ENCODE measurements around the gene CALML6. TPM values are rescaled to one million over a fixed set of nuclear protein-coding genes. Genes with fewer than 3 reads are reported as not detected.

Gene CALML6
- total and polyA plus RNA-seq, 10 of the 15 experiments (the other 5 are each of a cell fraction or from before 2014, with no cell fraction given) = 0.07 to 1.3 (median 0.21) TPM; not detected in 5

- FAIRE-seq (peak; percentile 27), ATAC-seq (peak; percentile 61), DNase-seq (ENCODE audit: low read depth, low spot score) (peak; percentile 48)
- peak within 1 kb of the TSS; percentile 66 for H2AFZ ChIP-seq (ENCODE audit: control insufficient read depth, low read depth, low read length)
- ChIA-PET SMC1A (ENCODE audit: uncharacterized antibody, unreplicated experiment) (interaction anchor here (1.0 kb wide), 1 partner anchor 15 kb away, joined by 3 read pairs; no protein-coding TSS in a partner anchor), CTCF (no interaction called here), POLR2A (no interaction called here), RAD21 (ENCODE audit: unreplicated experiment) (interaction anchor here (0.7 kb wide), 1 partner anchor 114 kb away, joined by 3 read pairs; no protein-coding TSS in a partner anchor)
- peaks cover 52% of the 10 kb centered on the region for H3K79me2 ChIP-seq (ENCODE audit: control insufficient read depth, insufficient read depth, low read length)
- H3K36me3 ChIP-seq (ENCODE audit: control insufficient read depth in 2 of 2, insufficient read depth in 2 of 2, low read length in 1 of 2) = no peaks in the 10 kb centered on the region
- 3% methylated on average over 11 of the region's 137 CpGs for WGBS (ENCODE audit: insufficient coverage, insufficient replicate concordance, low lambda C conversion rate, missing lambda C conversion rate)
- peak within 1 kb of the TSS; percentile 98 for H3K4me2 ChIP-seq (ENCODE audit: control insufficient read depth, insufficient read depth)
- in situ Hi-C loops (cut with MboI) (no loop called here), intact Hi-C loops (cut with micrococcal nuclease; ENCODE audit: unreplicated experiment) (loop anchor here (5.0 kb wide), 1 partner anchor 113 kb away; the partner anchor contains the start of gene NADK)
- H3K27ac ChIP-seq (ENCODE audit: control insufficient read depth, insufficient read depth) = peak within 1 kb of the TSS; percentile 84
- peak within 1 kb of the TSS; percentile 92 for H3K9ac ChIP-seq (ENCODE audit: control insufficient read depth, insufficient read depth, low read length)
- no peaks in the 10 kb centered on the region for H3K27me3 ChIP-seq (replicated peaks in 1 of 2; ENCODE audit: control insufficient read depth in 2 of 2, insufficient read depth in 2 of 2, low read length in 1 of 2)
- no peaks in the 10 kb centered on the region for H4K20me1 ChIP-seq (ENCODE audit: control insufficient read depth, insufficient read depth)
- no TSS peak for BruUV-seq (replicated peaks)
- peak within 1 kb of the TSS; percentile 97 for H3K4me3 ChIP-seq
- no peaks in the 10 kb centered on the region for H3K9me3 ChIP-seq (replicated peaks; ENCODE audit: control insufficient read depth, insufficient read depth, low read length)
- H3K4me1 ChIP-seq (ENCODE audit: control insufficient read depth, insufficient read depth, low read length) = peaks cover 21% of the 10 kb centered on the region
- TF ChIP-seq EED (IDR thresholded peaks at IDR 0.05; ENCODE audit: low read depth) (no peak), CEBPZ (IDR thresholded peaks at IDR 0.05; ENCODE audit: low read depth, low read length) (no peak), CUX1 (IDR thresholded peaks at IDR 0.05; ENCODE audit: insufficient replicate concordance, low read depth, low read length) (no peak), BHLHE40 (IDR thresholded peaks at IDR 0.05; ENCODE audit: borderline replicate concordance in 1 of 2, low read depth in 2 of 2, low read length in 1 of 2) (peak; percentile 42 to 81; a peak in 3 of 4 replicates), RAD51 (IDR thresholded peaks at IDR 0.05) (no peak), YBX1 (IDR thresholded peaks at IDR 0.05) (no peak), REST (IDR thresholded peaks at IDR 0.05; ENCODE audit: low read depth, low read length) (peak; percentile 13; the same call in 1 of the 2 replicates)
Observed at GRCh38 chr1:1890506-1891348, 24.3 kb upstream of the CALML6 start, which contains the start of gene GNB1. TSS of gene GNB1 (minus strand) at chr1:1891087. CDS start at chr1:1825453, 65,634 bp downstream.

Data from GM12878 (cell line).